ENCODE results near the gene NRP1. TPM values are rescaled to one million over a fixed set of nuclear protein-coding genes. Genes with fewer than 3 reads are reported as not detected.

The NRP1 gene
- total and polyA plus RNA-seq, 2 of the 8 experiments (the other 6 are each of a cell fraction or from before 2014, with no cell fraction given), result 1.2 to 2.1 TPM

DNA sequence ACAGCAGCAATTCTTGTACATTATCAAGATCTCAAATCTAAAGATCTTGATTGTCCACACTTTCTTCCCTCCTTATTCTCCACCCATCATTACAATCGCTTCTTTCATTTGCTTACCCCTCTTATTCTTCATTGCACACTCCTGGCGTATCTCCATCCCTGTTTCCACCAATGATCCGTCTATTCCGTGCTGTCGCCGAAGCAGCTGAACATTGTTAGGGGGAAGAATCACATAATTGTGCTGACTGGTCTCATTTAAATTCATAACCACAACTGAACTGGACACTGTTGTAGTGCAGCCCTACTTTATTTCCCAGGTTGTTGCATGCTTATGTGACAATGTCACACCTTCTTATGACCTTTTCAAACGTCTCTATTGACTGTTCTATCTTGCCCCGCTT is 18.9 kb upstream of the NRP1 start:
- TF ChIP-seq CTBP2 (IDR thresholded peaks at IDR 0.05; ENCODE audit: borderline replicate concordance, insufficient read depth, insufficient read length, low read length), result no peak
- no peak for TF ChIP-seq POLR2A (IDR thresholded peaks at IDR 0.05; ENCODE audit: control extremely low read depth in 1 of 2, low read depth in 2 of 2, low read length in 2 of 2)
- Histone ChIP-seq H4K5ac (ENCODE audit: insufficient read length, low read depth, low read length) (no peak overlapping the region), H3K27ac (ENCODE audit: low read depth, low read length) (no peak overlapping the region), H2BK5ac (ENCODE audit: low read depth, low read length) (no peak overlapping the region), H3K79me2 (ENCODE audit: control insufficient read depth in 1 of 2, insufficient read depth in 2 of 2, low read length in 2 of 2) (no peaks in the 10 kb centered on the region), H3K27me3 (replicated peaks in 1 of 4; ENCODE audit: control insufficient read depth in 3 of 4, extremely low read depth in 1 of 4, insufficient read depth in 3 of 4, low read length in 3 of 4) (no peaks in the 10 kb centered on the region), H4K8ac (ENCODE audit: extremely low read depth, insufficient read depth, low read length) (no peak overlapping the region), H3K36me3 (ENCODE audit: control insufficient read depth in 2 of 4, insufficient read depth in 4 of 4, low read length in 3 of 4) (no peaks in the 10 kb centered on the region), H2AFZ (ENCODE audit: low read length) (no peak overlapping the region), H3K4me3 (ENCODE audit: extremely low read depth in 1 of 4, insufficient read depth in 2 of 4, low read depth in 3 of 4, low read length in 4 of 4) (no peak overlapping the region), H2AK5ac (ENCODE audit: low read depth, low read length) (no peak overlapping the region), H2BK120ac (replicated peaks; ENCODE audit: low read depth, low read length) (no peak overlapping the region), H3K18ac (ENCODE audit: extremely low read depth, low read length) (no peak overlapping the region), H3K4me1 (replicated peaks in 1 of 4; ENCODE audit: control insufficient read depth in 3 of 4, insufficient read depth in 4 of 4, low read length in 3 of 4) (no peaks in the 10 kb centered on the region), H3K23ac (ENCODE audit: insufficient read length) (no peak overlapping the region), H3K9me3 (ENCODE audit: insufficient read depth in 2 of 2, low read depth in 1 of 2, low read length in 1 of 2) (no peaks in the 10 kb centered on the region), H3K23me2 (ENCODE audit: low read depth, low read length) (no peaks in the 10 kb centered on the region), H3K9ac (replicated peaks in 1 of 4; ENCODE audit: extremely low read depth in 1 of 4, low read depth in 3 of 4, low read length in 3 of 4) (no peak overlapping the region), H2BK12ac (ENCODE audit: low read depth, low read length) (no peak overlapping the region), H4K20me1 (replicated peaks in 1 of 2; ENCODE audit: control insufficient read depth in 1 of 2, insufficient read depth in 2 of 2, low read length in 2 of 2) (no peaks in the 10 kb centered on the region), H2BK20ac (ENCODE audit: low read length) (no peak overlapping the region), H4K91ac (replicated peaks; ENCODE audit: insufficient read length, low read length) (no peak overlapping the region), H3K4me2 (ENCODE audit: insufficient read depth in 1 of 2, low read depth in 2 of 2, low read length in 2 of 2) (no peak overlapping the region), H2BK15ac (ENCODE audit: low read length) (no peak overlapping the region), H3K56ac (replicated peaks; ENCODE audit: insufficient read length, low read depth, low read length) (no peak overlapping the region), H3K79me1 (ENCODE audit: low read depth, low read length) (no peaks in the 10 kb centered on the region), H3K14ac (ENCODE audit: insufficient read length) (no peak overlapping the region), H3K4ac (replicated peaks; ENCODE audit: insufficient read length, low read depth, low read length) (no peak overlapping the region)
- WGBS, 2 experiments (ENCODE audit: extremely low coverage in 1 of 2, insufficient coverage in 1 of 2, insufficient read length in 1 of 2, insufficient replicate concordance in 2 of 2, low coverage in 1 of 2, low lambda C conversion rate in 2 of 2, missing lambda C conversion rate in 1 of 2), result 79 to 100% methylated on average over 1 to 8 of the region's 8 CpGs
- CTCF ChIA-PET (ENCODE audit: partially characterized antibody), result no interaction called here
- POLR2A ChIA-PET (ENCODE audit: partially characterized antibody), result no interaction called here
- FAIRE-seq, result no peak
- DNase-seq (ENCODE audit: low read depth in 1 of 2, low spot score in 2 of 2), result no peak
